HG03139 (cell line): ENCODE results near the gene RHEB.

Experiments used
- ATAC-seq: cut with Tn5 transposase; IDR thresholded peaks from one replicate; pipeline ENCODE4 v1.9.1; 2021; ENCODE audit not compliant: unreplicated experiment

The RHEB gene

GRCh38 chr7:151529842-151530241 is 10.1 kb upstream of the RHEB start:
- ATAC-seq: no peak

GRCh38 chr7:151524845-151525244 is 5.2 kb upstream of the RHEB start:
- no peak for ATAC-seq

GRCh38 chr7:151524331-151524730 is 4.6 kb upstream of the RHEB start:
- no peak for ATAC-seq

- ATAC-seq: no peak
Measured at GRCh38 chr7:151520419-151521261, 945 bp upstream of the RHEB start.

GRCh38 chr7:151518947-151519764 is 539 bp downstream of the RHEB start:
- peak; percentile 47 for ATAC-seq

- ATAC-seq: no peak
Measured at GRCh38 chr7:151518105-151518946, 1.4 kb downstream of the RHEB start.

GRCh38 chr7:151517601-151518104 is 2.0 kb downstream of the RHEB start:
- no peak for ATAC-seq

GRCh38 chr7:151515276-151515565 is 4.5 kb downstream of the RHEB start:
- no peak for ATAC-seq

GRCh38 chr7:151514461-151515275 is 5.0 kb downstream of the RHEB start:
- no peak for ATAC-seq

- ATAC-seq: no peak
Measured at GRCh38 chr7:151513133-151513532, 6.6 kb downstream of the RHEB start.

- no peak for ATAC-seq
Measured at GRCh38 chr7:151512353-151512752, 7.3 kb downstream of the RHEB start.

GRCh38 chr7:151511946-151512345 is 7.7 kb downstream of the RHEB start:
- ATAC-seq: no peak

- ATAC-seq: no peak
Measured at GRCh38 chr7:151511270-151511669, 8.4 kb downstream of the RHEB start.

GRCh38 chr7:151509670-151510333 is 9.9 kb downstream of the RHEB start:
- no peak for ATAC-seq

GRCh38 chr7:151508991-151509390 is 10.7 kb downstream of the RHEB start:
- ATAC-seq: no peak

GRCh38 chr7:151507806-151508205 is 11.9 kb downstream of the RHEB start:
- ATAC-seq: no peak

GRCh38 chr7:151506901-151507382 is 12.8 kb downstream of the RHEB start:
- no peak for ATAC-seq

GRCh38 chr7:151505836-151506468 is 13.7 kb downstream of the RHEB start:
- no peak for ATAC-seq

GRCh38 chr7:151505433-151505832 is 14.3 kb downstream of the RHEB start:
- ATAC-seq: no peak
